ENCODE results near the gene SELP.

SELP gene

GRCh38 chr1:169648187-169648586 is 18.3 kb upstream of the SELP start:
- Mint-ChIP-seq H3K4me3 (no peak overlapping the region), H3K27me3 (no peaks in the 10 kb centered on the region), H3K4me1 (ENCODE audit: low read depth) (peaks cover 6% of the 10 kb centered on the region), H3K36me3 (ENCODE audit: low read depth) (no peaks in the 10 kb centered on the region), H3K9me3 (peaks cover 9% of the 10 kb centered on the region), H3K27ac (no peak overlapping the region)
- intact Hi-C loops (cut with micrococcal nuclease), result no loop called here

- intact Hi-C loops (cut with micrococcal nuclease), result no loop called here
- Mint-ChIP-seq H3K4me3 (no peak overlapping the region), H3K4me1 (ENCODE audit: low read depth) (peaks cover 6% of the 10 kb centered on the region)
Observed at GRCh38 chr1:169647512-169647911, 17.6 kb upstream of the SELP start.

GRCh38 chr1:169644297-169644696 is 14.4 kb upstream of the SELP start:
- Mint-ChIP-seq H3K27ac (no peak overlapping the region), H3K4me3 (no peak overlapping the region), H3K27me3 (no peaks in the 10 kb centered on the region), H3K4me1 (ENCODE audit: low read depth) (peaks cover 6% of the 10 kb centered on the region), H3K36me3 (ENCODE audit: low read depth) (no peaks in the 10 kb centered on the region), H3K9me3 (peaks cover 9% of the 10 kb centered on the region)
- intact Hi-C loops (cut with micrococcal nuclease), result no loop called here

More at GRCh38 chr1:169647512-169647911, 17.6 kb upstream of the SELP start:
- H3K27me3 Mint-ChIP-seq, result no peaks in the 10 kb centered on the region
- no peaks in the 10 kb centered on the region for H3K36me3 Mint-ChIP-seq (ENCODE audit: low read depth)
- H3K9me3 Mint-ChIP-seq, result peaks cover 9% of the 10 kb centered on the region
- no peak overlapping the region for H3K27ac Mint-ChIP-seq

GRCh38 chr1:169634877-169635276 is 5.0 kb upstream of the SELP start:
- peaks cover 9% of the 10 kb centered on the region for H3K36me3 Mint-ChIP-seq (ENCODE audit: low read depth)
- H3K4me3 Mint-ChIP-seq, result no peak overlapping the region
- no peak overlapping the region for H3K27ac Mint-ChIP-seq
- intact Hi-C loops (cut with micrococcal nuclease), result no loop called here
- H3K27me3 Mint-ChIP-seq, result no peaks in the 10 kb centered on the region
- H3K4me1 Mint-ChIP-seq (ENCODE audit: low read depth), result peaks cover 5% of the 10 kb centered on the region
- peaks cover 47% of the 10 kb centered on the region for H3K9me3 Mint-ChIP-seq

- H3K4me3 Mint-ChIP-seq, result no peak overlapping the region
- no peaks in the 10 kb centered on the region for H3K27me3 Mint-ChIP-seq
- intact Hi-C loops (cut with micrococcal nuclease), result no loop called here
- H3K27ac Mint-ChIP-seq, result no peak overlapping the region
- H3K9me3 Mint-ChIP-seq, result peaks cover 47% of the 10 kb centered on the region
- H3K36me3 Mint-ChIP-seq (ENCODE audit: low read depth), result peaks cover 9% of the 10 kb centered on the region
- H3K4me1 Mint-ChIP-seq (ENCODE audit: low read depth), result peaks cover 8% of the 10 kb centered on the region
Observed at GRCh38 chr1:169634145-169634544, 4.2 kb upstream of the SELP start.

GRCh38 chr1:169631249-169631648 is 1.3 kb upstream of the SELP start:
- H3K9me3 Mint-ChIP-seq, result peaks cover 33% of the 10 kb centered on the region
- H3K36me3 Mint-ChIP-seq (ENCODE audit: low read depth), result peaks cover 9% of the 10 kb centered on the region
- intact Hi-C loops (cut with micrococcal nuclease), result no loop called here
- H3K27me3 Mint-ChIP-seq, result no peaks in the 10 kb centered on the region
- no peak overlapping the region for H3K4me3 Mint-ChIP-seq
- no peak overlapping the region for H3K27ac Mint-ChIP-seq
- H3K4me1 Mint-ChIP-seq (ENCODE audit: low read depth), result peaks cover 21% of the 10 kb centered on the region

GRCh38 chr1:169624912-169625311 is 5.0 kb downstream of the SELP start:
- Mint-ChIP-seq H3K36me3 (ENCODE audit: low read depth) (no peaks in the 10 kb centered on the region), H3K27me3 (no peaks in the 10 kb centered on the region), H3K4me3 (no peak overlapping the region), H3K27ac (peak overlapping the region; percentile 3), H3K4me1 (ENCODE audit: low read depth) (peaks cover 35% of the 10 kb centered on the region), H3K9me3 (no peaks in the 10 kb centered on the region)
- intact Hi-C loops (cut with micrococcal nuclease), result no loop called here

- Mint-ChIP-seq H3K27ac (no peak overlapping the region), H3K36me3 (ENCODE audit: low read depth) (no peaks in the 10 kb centered on the region), H3K27me3 (no peaks in the 10 kb centered on the region), H3K4me1 (ENCODE audit: low read depth) (peaks cover 32% of the 10 kb centered on the region), H3K9me3 (no peaks in the 10 kb centered on the region), H3K4me3 (no peak overlapping the region)
- intact Hi-C loops (cut with micrococcal nuclease), result no loop called here
Observed at GRCh38 chr1:169624122-169624521, 5.8 kb downstream of the SELP start.

GRCh38 chr1:169623132-169623926 is 6.6 kb downstream of the SELP start:
- Mint-ChIP-seq H3K4me1 (ENCODE audit: low read depth) (peaks cover 25% of the 10 kb centered on the region), H3K9me3 (no peaks in the 10 kb centered on the region), H3K27ac (no peak overlapping the region), H3K27me3 (no peaks in the 10 kb centered on the region), H3K36me3 (ENCODE audit: low read depth) (no peaks in the 10 kb centered on the region), H3K4me3 (no peak overlapping the region)
- intact Hi-C loops (cut with micrococcal nuclease), result no loop called here

GRCh38 chr1:169620565-169620964 is 9.4 kb downstream of the SELP start:
- Mint-ChIP-seq H3K4me3 (no peak overlapping the region), H3K4me1 (ENCODE audit: low read depth) (peaks cover 14% of the 10 kb centered on the region), H3K36me3 (ENCODE audit: low read depth) (no peaks in the 10 kb centered on the region), H3K27ac (no peak overlapping the region), H3K27me3 (no peaks in the 10 kb centered on the region), H3K9me3 (no peaks in the 10 kb centered on the region)
- intact Hi-C loops (cut with micrococcal nuclease), result no loop called here

GRCh38 chr1:169618367-169618766 is 11.6 kb downstream of the SELP start:
- intact Hi-C loops (cut with micrococcal nuclease), result no loop called here
- H3K27me3 Mint-ChIP-seq, result no peaks in the 10 kb centered on the region
- H3K4me3 Mint-ChIP-seq, result no peak overlapping the region
- H3K27ac Mint-ChIP-seq, result no peak overlapping the region
- no peaks in the 10 kb centered on the region for H3K36me3 Mint-ChIP-seq (ENCODE audit: low read depth)
- no peaks in the 10 kb centered on the region for H3K9me3 Mint-ChIP-seq
- peaks cover 13% of the 10 kb centered on the region for H3K4me1 Mint-ChIP-seq (ENCODE audit: low read depth)

- Mint-ChIP-seq H3K27ac (no peak overlapping the region), H3K9me3 (no peaks in the 10 kb centered on the region), H3K4me3 (no peak overlapping the region), H3K36me3 (ENCODE audit: low read depth) (no peaks in the 10 kb centered on the region), H3K27me3 (no peaks in the 10 kb centered on the region), H3K4me1 (ENCODE audit: low read depth) (peaks cover 28% of the 10 kb centered on the region)
- intact Hi-C loops (cut with micrococcal nuclease), result no loop called here
Observed at GRCh38 chr1:169615803-169616202, 14.1 kb downstream of the SELP start.

- Mint-ChIP-seq H3K4me3 (no peak overlapping the region), H3K9me3 (no peaks in the 10 kb centered on the region), H3K36me3 (ENCODE audit: low read depth) (no peaks in the 10 kb centered on the region), H3K4me1 (ENCODE audit: low read depth) (peaks cover 66% of the 10 kb centered on the region), H3K27me3 (no peaks in the 10 kb centered on the region), H3K27ac (no peak overlapping the region)
- intact Hi-C loops (cut with micrococcal nuclease), result no loop called here
Observed at GRCh38 chr1:169610858-169611257, 19.1 kb downstream of the SELP start.

GRCh38 chr1:169610108-169610507 is 19.8 kb downstream of the SELP start:
- intact Hi-C loops (cut with micrococcal nuclease), result no loop called here
- Mint-ChIP-seq H3K9me3 (no peaks in the 10 kb centered on the region), H3K27me3 (no peaks in the 10 kb centered on the region), H3K27ac (no peak overlapping the region), H3K4me1 (ENCODE audit: low read depth) (peaks cover 61% of the 10 kb centered on the region), H3K4me3 (no peak overlapping the region), H3K36me3 (ENCODE audit: low read depth) (no peaks in the 10 kb centered on the region)

- Mint-ChIP-seq H3K27me3 (no peaks in the 10 kb centered on the region), H3K9me3 (no peaks in the 10 kb centered on the region), H3K4me3 (no peak overlapping the region), H3K27ac (no peak overlapping the region), H3K36me3 (ENCODE audit: low read depth) (no peaks in the 10 kb centered on the region), H3K4me1 (ENCODE audit: low read depth) (peaks cover 70% of the 10 kb centered on the region)
- intact Hi-C loops (cut with micrococcal nuclease), result loop anchor here (10.0 kb wide), 1 partner anchor 47 kb away; no protein-coding TSS in a partner anchor
Observed at GRCh38 chr1:169608226-169608625, 21.7 kb downstream of the SELP start.

Measured in dendritic cell treated with granulocyte-macrophage colony-stimulating factor and Interleukin-4, amounts not matched to agents 40 ng/mL and 50 ng/mL, for 4 days (primary cell).